ENCODE measurements around the gene PTPRG.

DNA sequence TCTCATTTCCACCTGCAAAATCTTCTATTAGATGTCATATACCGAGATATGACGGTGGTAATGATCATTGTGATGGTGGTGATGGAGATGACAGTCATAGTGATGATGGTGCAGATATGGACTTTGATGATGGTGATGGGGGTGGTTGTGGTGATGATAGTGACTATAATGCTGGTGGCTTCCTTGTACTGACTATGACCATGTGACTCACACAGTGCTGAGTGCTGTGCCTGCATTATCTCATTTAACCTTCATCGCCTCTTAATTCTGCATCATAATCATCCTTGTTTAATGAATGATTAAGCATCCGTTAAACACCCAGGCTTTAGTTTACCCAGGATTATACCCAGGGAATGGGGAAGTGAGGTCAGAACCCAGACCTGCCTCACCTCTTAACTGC is 480.3 kb downstream of the PTPRG start:
- TF ChIP-seq CTCF (IDR thresholded peaks at IDR 0.05) (no peak), SIN3A (IDR thresholded peaks at IDR 0.05; ENCODE audit: borderline replicate concordance, insufficient read depth, low read depth, low read length) (no peak)

Data from Panc1 (cell line).